ENCODE data around the gene HSD17B10.
"Not testable (repeated sequence)": the region's sequence is repeated elsewhere in the genome, so short reads cannot be mapped to it uniquely, and the experiment has no call there.

Gene HSD17B10

GRCh38 chrX:53433651-53434639 is at the start of gene HSD17B10:
TSS of gene HSD17B10 (minus strand) at chrX:53434370. CDS start at chrX:53434345, 25 bp downstream.
- peak in 1 of 2 experiments; percentile 28 for DNase-seq (ENCODE audit: low read depth in 2 of 2)

DNA sequence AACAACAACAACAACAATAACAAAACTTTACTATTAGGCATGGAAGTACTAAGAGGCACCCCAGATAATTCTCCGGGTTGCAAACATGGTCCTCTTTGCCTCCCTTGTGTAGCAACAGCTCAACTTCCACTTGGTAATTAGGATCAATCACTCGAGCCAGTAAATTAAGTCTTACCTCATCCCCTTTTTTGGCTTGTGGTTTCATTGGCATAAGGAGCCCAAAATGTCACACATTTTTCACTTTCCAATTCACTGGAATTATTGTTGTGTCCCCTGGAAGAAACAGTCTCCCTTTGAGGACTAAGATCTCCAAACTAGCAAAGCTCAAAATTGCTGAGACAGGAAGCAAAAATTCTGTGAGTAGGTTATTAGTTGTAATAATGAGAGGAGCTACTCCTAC is 49.2 kb upstream of the HSD17B10 start:
- DNase-seq (ENCODE audit: low read depth in 2 of 2): no peak

DNA sequence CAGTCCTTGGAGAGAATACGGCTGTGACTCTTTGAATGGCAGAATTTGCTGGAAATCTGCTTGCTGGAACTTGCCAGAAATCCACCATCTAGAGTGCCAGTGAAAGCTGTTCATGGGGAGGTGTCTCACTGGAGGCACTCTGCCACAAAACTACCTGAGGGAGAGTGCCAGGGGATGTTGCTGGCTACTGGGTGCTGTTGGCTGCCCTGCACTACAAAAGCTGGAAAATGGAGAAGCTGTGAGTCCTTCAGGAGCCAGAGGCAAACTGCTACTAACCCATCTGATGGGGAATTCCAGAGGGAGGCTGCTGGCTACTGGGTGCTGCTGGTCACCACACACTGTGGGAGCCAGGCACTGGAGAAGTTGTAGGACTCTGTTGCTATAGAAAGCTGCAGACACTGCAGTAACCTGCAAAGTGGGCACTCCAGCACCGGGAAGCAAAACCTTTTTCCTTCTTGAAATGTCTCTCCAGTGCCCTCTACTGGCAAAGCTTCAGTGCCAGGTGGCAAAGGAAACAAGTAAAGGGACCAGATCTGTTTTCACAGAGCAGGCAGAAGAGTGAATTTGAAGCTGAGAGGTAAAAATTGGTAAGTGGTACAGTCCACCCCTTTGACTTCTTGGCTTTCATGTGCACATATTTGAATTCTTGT is 47.8 kb upstream of the HSD17B10 start:
- DNase-seq (ENCODE audit: low read depth in 2 of 2): peak in 1 of 2 experiments; percentile 5

DNA sequence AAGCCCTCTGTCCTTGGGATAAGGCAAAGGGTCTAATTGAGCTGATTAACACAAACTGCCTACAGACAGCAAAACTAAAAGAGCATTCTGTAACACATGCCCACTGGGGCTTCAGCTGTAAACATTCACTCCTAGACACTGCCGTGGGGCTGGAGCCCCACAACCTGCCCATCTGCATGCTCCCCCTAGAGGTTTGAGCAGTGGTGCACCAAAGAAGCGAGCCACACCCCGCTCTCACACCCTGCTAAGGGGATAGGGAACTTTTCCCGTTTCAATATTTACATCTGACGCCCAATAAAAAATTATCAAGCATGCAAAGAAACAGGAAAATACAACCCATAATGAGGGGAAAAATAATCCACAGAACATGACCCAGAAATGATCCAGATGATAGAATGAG is 46.9 kb upstream of the HSD17B10 start:
- no peak for DNase-seq (ENCODE audit: low read depth in 2 of 2)

DNA sequence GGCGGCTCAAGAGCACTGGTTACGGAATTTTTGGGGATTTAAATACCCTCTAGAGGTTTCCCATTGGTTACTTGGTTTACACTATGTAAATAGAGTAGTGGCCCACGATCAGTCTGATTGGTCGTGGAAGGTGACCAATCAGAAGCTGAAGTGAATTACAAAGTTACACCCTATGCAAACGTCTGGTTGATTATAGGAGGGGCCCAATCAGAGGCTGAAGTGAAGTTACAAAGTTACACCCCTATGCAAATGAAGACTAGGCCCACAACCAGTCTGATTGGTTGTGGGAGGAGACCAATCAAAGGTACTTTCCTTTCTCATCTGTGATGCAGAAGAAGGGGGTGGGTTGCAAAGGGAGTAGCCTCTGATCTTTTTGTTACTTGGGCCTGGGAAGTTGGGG is 45.1 kb upstream of the HSD17B10 start:
- DNase-seq (ENCODE audit: low read depth in 2 of 2): no peak

DNA sequence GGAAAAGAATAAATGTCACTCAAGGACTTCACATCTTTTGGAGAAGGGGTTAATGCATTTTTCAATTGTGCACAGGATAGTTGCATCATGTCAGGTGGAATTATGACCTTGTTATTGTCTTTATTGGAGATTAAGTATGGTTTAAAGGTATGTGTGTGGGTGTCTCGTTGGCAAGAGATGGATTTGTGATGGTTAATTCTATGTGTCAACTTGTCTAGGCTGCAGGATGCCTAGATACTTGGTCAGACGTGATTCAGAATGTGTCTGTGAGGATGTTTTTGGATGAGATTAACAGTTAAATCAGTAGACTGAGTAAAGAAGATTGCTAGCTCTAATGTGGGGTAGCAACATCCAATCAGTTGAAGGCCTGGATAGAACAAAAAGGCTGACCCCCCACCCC is 42.2 kb upstream of the HSD17B10 start:
- no peak for DNase-seq (ENCODE audit: low read depth in 2 of 2)

GRCh38 chrX:53474707-53475106 is 40.5 kb upstream of the HSD17B10 start:
- DNase-seq (ENCODE audit: low read depth in 2 of 2): no peak

DNA sequence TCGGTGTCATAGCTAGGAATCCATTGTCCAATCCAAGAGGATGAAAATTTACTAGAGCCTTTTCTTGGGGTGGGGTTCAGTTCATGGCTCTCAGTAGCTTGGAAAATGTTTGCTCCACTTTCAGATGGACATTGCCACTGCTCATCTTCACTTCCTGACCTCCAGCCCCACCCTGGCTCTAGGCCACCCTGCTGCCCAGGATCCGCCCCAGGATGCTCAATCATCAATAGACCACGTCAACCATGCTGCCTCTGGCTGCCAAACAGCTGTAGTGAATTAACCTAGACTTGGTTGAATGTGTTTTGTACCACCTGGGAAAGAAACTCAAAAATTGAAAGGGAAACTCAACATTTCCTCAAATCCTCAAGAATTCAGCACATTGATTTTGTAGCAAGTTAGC is 37.2 kb upstream of the HSD17B10 start:
- DNase-seq (ENCODE audit: low read depth in 2 of 2): no peak

DNA sequence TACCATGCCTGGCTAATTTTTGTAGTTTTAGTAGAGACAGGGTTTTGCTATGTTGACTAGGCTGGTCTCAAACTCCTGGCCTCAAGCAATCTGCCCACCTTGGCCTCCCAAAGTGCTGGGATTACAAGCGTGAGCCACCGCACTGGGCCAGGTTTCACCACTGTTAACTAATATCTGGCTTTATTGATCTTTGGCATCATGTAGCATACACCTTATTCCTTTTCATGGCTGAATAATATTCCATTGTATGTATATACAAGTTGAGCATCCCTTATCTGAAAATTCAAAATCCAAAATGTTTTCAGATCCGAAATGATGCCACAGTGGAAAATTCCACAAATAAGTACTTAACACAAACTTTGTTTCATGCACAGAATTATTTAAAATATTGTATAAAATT is 34.5 kb upstream of the HSD17B10 start:
- DNase-seq (ENCODE audit: low read depth in 2 of 2): not testable (repeated sequence)

GRCh38 chrX:53458082-53458481 is 23.9 kb upstream of the HSD17B10 start:
- no peak for DNase-seq (ENCODE audit: low read depth in 2 of 2)

DNA sequence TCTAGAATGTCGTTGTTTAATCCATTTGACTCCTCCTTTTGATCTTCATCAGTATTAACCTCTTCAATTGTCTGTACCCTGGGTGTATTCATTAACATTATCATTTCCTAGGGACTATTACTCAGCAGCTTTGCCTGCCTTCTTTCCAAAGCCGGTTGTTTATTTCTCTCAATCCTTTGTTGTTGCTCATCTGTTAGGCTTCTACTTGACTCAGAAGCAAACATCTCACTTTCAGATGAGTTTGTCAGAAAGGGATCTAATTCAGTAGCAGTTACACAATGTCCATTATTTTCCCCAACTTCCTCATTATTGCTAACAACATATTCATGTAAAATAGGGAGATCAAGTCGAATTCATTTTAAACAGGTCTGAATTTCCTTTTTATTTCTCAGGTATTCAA is 22.1 kb upstream of the HSD17B10 start:
- no peak for DNase-seq (ENCODE audit: low read depth in 2 of 2)

- no peak for DNase-seq (ENCODE audit: low read depth in 2 of 2)
These were observed 18.6 kb upstream of the HSD17B10 start for GRCh38 chrX:53452812-53453211.

DNA sequence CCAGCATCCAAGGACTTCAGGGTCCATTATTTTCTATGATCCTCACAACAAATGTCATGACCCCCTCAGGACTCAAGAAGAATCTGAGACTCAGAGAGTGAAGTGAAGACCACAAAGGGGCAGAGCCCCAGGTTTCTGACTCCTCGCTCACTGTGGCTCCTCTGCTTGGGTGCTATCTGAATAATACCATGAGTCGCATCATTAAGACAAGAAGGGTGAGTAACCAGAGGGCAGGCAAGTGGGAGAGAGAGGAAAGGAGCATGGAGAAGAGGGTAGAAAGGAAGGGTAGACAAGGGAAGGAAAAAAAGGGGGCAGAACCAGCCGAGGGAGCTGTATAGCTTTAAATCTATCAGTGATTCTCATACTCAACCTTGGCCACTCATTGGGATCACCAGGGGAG is 15.5 kb upstream of the HSD17B10 start:
- DNase-seq (ENCODE audit: low read depth in 2 of 2): no peak

GRCh38 chrX:53447441-53447840 is 13.3 kb upstream of the HSD17B10 start:
- no peak for DNase-seq (ENCODE audit: low read depth in 2 of 2)

- DNase-seq (ENCODE audit: low read depth in 2 of 2): no peak
These were observed 11.8 kb upstream of the HSD17B10 start for GRCh38 chrX:53445977-53446376.

- DNase-seq (ENCODE audit: low read depth in 2 of 2): no peak
These were observed 8.1 kb upstream of the HSD17B10 start for GRCh38 chrX:53442322-53442631.

DNA sequence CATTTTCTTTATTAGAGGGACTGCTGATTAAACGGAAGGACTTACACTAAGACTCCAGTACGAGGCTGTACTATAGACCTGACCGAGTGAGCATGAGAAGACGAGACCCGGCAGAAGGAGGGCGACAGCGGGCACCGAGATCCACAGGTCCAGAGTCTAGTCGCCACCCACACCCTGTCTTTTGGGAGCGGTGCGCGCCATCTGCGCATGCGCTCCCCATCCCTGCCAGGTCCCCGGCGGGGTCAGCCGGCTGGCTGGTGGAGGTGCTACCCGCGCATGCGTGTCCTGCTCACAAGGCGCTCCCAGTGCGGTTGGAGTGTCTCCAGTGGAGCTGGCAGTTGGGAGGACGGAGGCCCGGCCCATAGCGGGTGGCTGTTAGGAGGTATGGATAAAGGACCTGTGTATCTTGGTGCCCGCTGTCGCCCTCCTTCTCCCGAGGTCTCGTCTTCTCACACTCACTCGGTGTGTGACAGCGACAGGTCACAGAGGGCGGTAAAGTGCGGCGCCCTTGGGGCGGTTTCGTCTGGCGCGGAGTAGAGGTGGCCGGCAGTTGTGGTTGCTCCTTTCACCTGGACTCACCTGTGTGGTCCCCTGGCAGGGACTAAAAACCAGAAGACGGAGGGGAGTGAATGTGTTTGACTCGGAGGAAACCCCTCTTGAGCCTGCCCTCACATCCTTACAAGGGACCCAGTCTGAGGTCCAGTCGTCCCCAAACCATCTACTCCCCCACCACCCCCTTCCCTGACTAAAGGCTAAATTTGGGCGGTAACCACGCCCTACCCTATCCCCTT is 7.6 kb upstream of the HSD17B10 start:
- peak in 1 of 2 experiments; percentile 21 for DNase-seq (ENCODE audit: low read depth in 2 of 2)

DNA sequence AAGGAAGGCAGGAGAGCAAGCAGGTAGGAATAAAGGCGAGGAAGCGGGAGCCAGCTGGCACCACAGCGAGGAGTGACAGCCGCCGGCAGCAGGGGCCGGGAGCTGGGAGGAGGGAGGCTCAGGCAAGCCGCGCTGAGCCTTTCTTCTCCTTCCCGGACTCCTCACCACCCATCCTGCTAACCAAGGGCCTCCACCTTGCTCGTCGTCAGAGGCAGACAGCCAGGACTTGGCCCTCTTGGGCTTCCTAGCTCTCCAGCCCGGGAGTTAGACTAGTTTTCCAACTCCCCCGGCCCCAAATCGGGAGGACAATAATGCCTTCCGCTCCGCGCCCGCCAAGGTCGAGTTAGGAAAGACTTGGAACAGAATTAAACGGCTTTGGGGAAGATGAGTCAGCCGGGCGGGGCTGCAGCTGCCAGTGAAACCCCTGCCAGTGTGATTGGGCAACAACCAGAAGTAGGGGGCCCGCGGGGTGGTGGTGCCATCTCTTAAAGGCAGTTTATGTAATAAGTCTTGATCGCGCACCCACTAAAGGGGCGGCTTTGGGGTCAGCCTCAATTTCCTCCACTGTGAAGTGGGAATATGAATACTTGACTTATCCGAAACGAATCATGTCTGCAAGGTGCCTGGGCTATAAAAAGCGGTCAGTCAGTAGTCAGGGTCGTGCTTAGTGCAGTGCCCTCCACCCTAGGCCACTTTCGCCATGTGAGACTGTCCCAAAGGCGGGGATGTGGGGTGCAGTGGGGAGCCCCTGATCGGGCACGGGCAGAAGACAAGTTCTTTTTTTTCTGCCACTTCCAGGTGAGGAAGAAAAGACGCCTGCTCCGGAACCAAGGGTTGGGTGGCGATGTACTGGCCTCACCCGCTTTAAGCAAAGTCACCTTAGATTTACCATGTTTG is 6.7 kb upstream of the HSD17B10 start:
- DNase-seq (ENCODE audit: low read depth in 2 of 2): no peak

GRCh38 chrX:53440101-53440500 is 5.9 kb upstream of the HSD17B10 start:
- DNase-seq (ENCODE audit: low read depth in 2 of 2): no peak

DNA sequence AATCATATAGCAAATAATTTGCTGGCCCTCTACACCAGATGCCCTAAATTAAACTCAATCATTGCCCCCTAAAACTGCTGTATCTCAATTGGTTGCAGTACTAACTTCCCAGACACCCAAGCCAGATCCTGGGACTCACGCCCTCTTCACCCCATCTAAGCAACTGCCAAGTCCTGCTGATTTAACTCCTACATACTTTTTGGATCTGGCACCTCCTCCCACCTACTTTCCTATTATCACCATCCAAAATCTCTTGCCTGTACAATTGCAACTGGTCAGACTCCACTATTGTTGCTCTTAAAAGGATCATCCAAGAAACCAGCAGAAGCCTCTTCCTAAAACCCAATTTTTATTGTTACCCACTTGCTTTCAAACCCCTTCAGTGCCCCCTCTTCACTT is 4.7 kb upstream of the HSD17B10 start:
- no peak for DNase-seq (ENCODE audit: low read depth in 2 of 2)

DNA sequence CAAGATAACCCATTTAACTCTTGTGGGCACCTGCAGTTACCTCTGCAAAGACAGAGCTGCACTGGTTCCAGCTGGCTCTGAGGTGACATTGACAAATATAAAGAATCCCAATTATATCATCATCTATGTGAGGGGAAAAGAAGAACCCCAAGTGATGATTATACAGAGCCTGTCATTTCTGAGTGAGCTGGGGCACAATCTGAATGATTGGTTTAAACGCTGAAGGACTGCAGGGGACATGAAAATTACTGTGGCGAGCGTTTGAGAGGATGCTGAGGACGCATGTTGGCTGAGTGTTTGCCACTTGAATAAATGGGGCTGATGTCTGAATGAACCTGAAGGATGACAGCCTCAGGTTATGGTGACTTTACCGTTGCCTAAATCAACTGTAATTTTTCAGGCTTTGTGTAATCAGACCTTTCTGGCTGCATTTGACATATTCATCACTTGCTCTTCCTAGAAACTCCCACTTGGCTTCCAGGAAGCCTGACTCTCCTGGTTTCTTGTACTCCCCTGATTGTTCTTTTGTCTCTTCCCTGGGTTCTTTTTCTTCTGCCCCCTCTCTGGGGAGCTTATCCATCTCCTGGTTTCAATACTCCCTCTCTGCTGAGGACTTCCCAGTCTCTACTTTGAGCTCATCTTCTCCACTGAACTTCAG is 4.1 kb upstream of the HSD17B10 start:
- no peak for DNase-seq (ENCODE audit: low read depth in 2 of 2)

Data from fibroblast of skin of left biceps (primary cell).